GM23338 (cell line): ENCODE data around the gene KRT31. TPM values are rescaled to one million over a fixed set of nuclear protein-coding genes. Genes with fewer than 3 reads are reported as not detected.
"Not testable (repeated sequence)": the region's sequence is repeated elsewhere in the genome, so short reads cannot be mapped to it uniquely, and the experiment has no call there.

Experiments
- ATAC-seq: fragments of 200-7000 bp; cut with Tn5 transposase; 3 replicates; pipeline ENCODE4 v1.9.1; 2020
- DNase-seq: peaks from one replicate; pipeline ENCODE4 v3.0.0-alpha.2; 2015; ENCODE audit warnings: low spot score
- H2AFZ ChIP-seq: fragments of 200-600 bp; sonication (generic); 2 replicates; pipeline ENCODE4 v1.8.0; 2016; ENCODE audit warnings: antibody characterized with exemption, mild to moderate bottlenecking, moderate library complexity
- H3F3A ChIP-seq: fragments of 200-600 bp; sonication (generic); replicated peaks from 2 replicates; pipeline ENCODE4 v1.8.0; 2017; ENCODE audit warnings: antibody characterized with exemption, mixed run types, low read depth
- H3K27ac ChIP-seq: fragments of 200-600 bp; sonication (generic); 2 replicates; pipeline ENCODE4 v1.6.1; 2016; ENCODE audit warnings: low read depth
- H3K27me3 ChIP-seq: fragments of 200-600 bp; sonication (generic); 2 replicates; pipeline ENCODE4 v1.8.0; 2016; ENCODE audit warnings: mild to moderate bottlenecking, mixed run types, moderate library complexity; ENCODE audit not compliant: insufficient read depth
- H3K36me3 ChIP-seq: fragments of 200-600 bp; sonication (generic); 2 replicates; pipeline ENCODE4 v1.8.0; 2016; ENCODE audit warnings: mild to moderate bottlenecking; ENCODE audit not compliant: insufficient read depth
- H3K4me1 ChIP-seq: fragments of 200-600 bp; sonication (generic); 2 replicates; pipeline ENCODE4 v1.8.0; 2016; ENCODE audit warnings: mild to moderate bottlenecking, moderate library complexity; ENCODE audit not compliant: insufficient read depth
- H3K4me2 ChIP-seq: fragments of 200-600 bp; sonication (generic); 2 replicates; pipeline ENCODE4 v1.7.1; 2017; ENCODE audit warnings: mixed run types
- H3K4me3 ChIP-seq: fragments of 200-600 bp; sonication (generic); 2 replicates; pipeline ENCODE4 v1.6.1; 2016; ENCODE audit warnings: mixed run types
- H3K79me2 ChIP-seq: fragments of 200-600 bp; sonication (generic); replicated peaks from 2 replicates; pipeline ENCODE4 v1.8.0; 2017; ENCODE audit warnings: mild to moderate bottlenecking; ENCODE audit not compliant: insufficient read depth
- H3K9me2 ChIP-seq: fragments of 200-600 bp; sonication (generic); 2 replicates; pipeline ENCODE4 v1.8.0; 2017; ENCODE audit not compliant: insufficient read depth
- H4K20me1 ChIP-seq: fragments of 200-600 bp; sonication (generic); replicated peaks from 2 replicates; pipeline ENCODE4 v1.8.0; 2017; ENCODE audit warnings: mild to moderate bottlenecking; ENCODE audit not compliant: insufficient read depth
- H3K27ac Mint-ChIP-seq: 2 replicates; pipeline ENCODE4 v1.8.0; 2020; ENCODE audit warnings: inconsistent platforms, mild to moderate bottlenecking, moderate library complexity, mixed read lengths
- H3K27me3 Mint-ChIP-seq: 3 replicates; pipeline ENCODE4 v1.8.0; 2022; ENCODE audit warnings: low read depth, mild to moderate bottlenecking, moderate library complexity, mixed read lengths, inconsistent platforms; ENCODE audit not compliant: insufficient read depth, poor library complexity
- H3K36me3 Mint-ChIP-seq: 3 replicates; pipeline ENCODE4 v1.8.0; 2021; ENCODE audit warnings: low read depth, mild to moderate bottlenecking, inconsistent platforms, moderate library complexity, mixed read lengths
- H3K4me1 Mint-ChIP-seq: 3 replicates; pipeline ENCODE4 v1.8.0; 2020; ENCODE audit warnings: mild to moderate bottlenecking, inconsistent platforms, mixed read lengths
- H3K4me3 Mint-ChIP-seq: 3 replicates; pipeline ENCODE4 v1.8.0; 2021; ENCODE audit warnings: moderate library complexity, mild to moderate bottlenecking, inconsistent platforms, mixed read lengths
- H3K9me3 Mint-ChIP-seq: 3 replicates; pipeline ENCODE4 v1.8.0; 2020; ENCODE audit warnings: moderate library complexity, mild to moderate bottlenecking, inconsistent platforms, mixed read lengths
- CREB1 ChIP-seq: fragments of 250-450 bp; sonication (Bioruptor Pico); IDR thresholded peaks from 2 replicates; pipeline ENCODE4 v1.5.0; 2020; ENCODE audit warnings: low read depth, mild to moderate bottlenecking, moderate library complexity
- EZH2 ChIP-seq: fragments of 200-600 bp; sonication (generic); IDR thresholded peaks from one replicate; pipeline ENCODE4 v1.8.0; 2017; ENCODE audit warnings: antibody characterized with exemption, mild to moderate bottlenecking, low read depth; ENCODE audit not compliant: unreplicated experiment
- EZH2phosphoT487 ChIP-seq: fragments of 200-600 bp; sonication (generic); IDR thresholded peaks from one replicate; pipeline ENCODE4 v1.8.1; 2018; ENCODE audit warnings: antibody characterized with exemption; ENCODE audit not compliant: unreplicated experiment
- JUNB ChIP-seq: IDR thresholded peaks from one replicate; pipeline ENCODE4 v1.6.1; 2016; ENCODE audit warnings: antibody characterized with exemption; ENCODE audit not compliant: unreplicated experiment
- NANOG ChIP-seq: IDR thresholded peaks from 2 replicates; pipeline ENCODE4 v1.6.1; 2016; ENCODE audit warnings: antibody characterized with exemption, borderline replicate concordance
- POLR2AphosphoS5 ChIP-seq: IDR thresholded peaks from 2 replicates; pipeline ENCODE4 v1.6.1; 2016; ENCODE audit warnings: antibody characterized with exemption, low read depth
- REST ChIP-seq: IDR thresholded peaks from one replicate; pipeline ENCODE4 v1.6.1; 2018; ENCODE audit warnings: antibody characterized with exemption; ENCODE audit not compliant: unreplicated experiment
- STAT1 ChIP-seq: IDR thresholded peaks from one replicate; pipeline ENCODE4 v1.6.1; 2016; ENCODE audit warnings: antibody characterized with exemption; ENCODE audit not compliant: unreplicated experiment
- ZNF114 ChIP-seq: fragments of 250-450 bp; sonication (Bioruptor Pico); IDR thresholded peaks from 2 replicates; pipeline ENCODE4 v1.5.0; 2020; ENCODE audit warnings: mild to moderate bottlenecking, moderate library complexity
- ZNF331 ChIP-seq: fragments of 250-450 bp; sonication (Bioruptor Pico); IDR thresholded peaks from 2 replicates; pipeline ENCODE4 v1.5.0; 2020; ENCODE audit warnings: low read depth, mild to moderate bottlenecking, moderate library complexity
- ZNF462 ChIP-seq: fragments of 250-450 bp; sonication (Bioruptor Pico); IDR thresholded peaks from 2 replicates; pipeline ENCODE4 v1.5.0; 2020; ENCODE audit warnings: mild to moderate bottlenecking, moderate library complexity
- polyA plus RNA-seq: library from polyadenylated mRNA; unstranded; fragments of >200 nt; fragmentation: Nextera tagmentation; extraction: Ambion mirVana; gene quantifications from 2 replicates; pipeline ENCODE4 v1.2.1, GENCODE V29; 2016
- total RNA-seq: library from RNA; depleted of rRNA; stranded (reverse); fragments of >200 nt; shearing (Covaris generic); gene quantifications from 2 replicates; pipeline ENCODE4 v1.2.3, GENCODE V29; 2014
- TF ChIP-seq, protein P1 (sequence below): IDR thresholded peaks from 2 replicates; pipeline ENCODE4 v1.6.1; 2016; ENCODE audit warnings: antibody characterized with exemption

Gene KRT31
- total and polyA plus RNA-seq, 2 experiments from 2014 or later: not detected

DNA sequence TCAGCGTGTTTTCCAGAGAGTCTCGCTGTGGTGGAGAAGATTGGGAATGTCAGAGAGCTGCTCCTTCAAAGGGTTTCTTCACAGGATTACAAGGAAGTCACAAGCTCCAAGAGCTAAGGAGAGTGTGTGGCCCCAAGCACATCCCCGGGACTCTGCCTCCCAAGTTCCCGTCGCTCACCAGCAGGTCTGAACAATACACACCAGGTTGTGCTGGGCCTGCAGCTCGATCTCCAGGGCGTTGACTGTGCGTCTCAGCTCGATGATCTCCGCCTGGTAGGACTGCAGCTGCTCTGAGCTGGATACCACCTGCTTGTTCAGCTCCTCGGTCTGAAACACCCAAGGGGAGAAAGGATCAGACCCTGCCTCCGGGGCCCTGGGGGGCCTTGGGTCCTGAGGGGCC lies 2.4 kb downstream of the KRT31 start:
- not testable (repeated sequence) for H3K9me2 ChIP-seq, H4K20me1 ChIP-seq, H3K27me3 Mint-ChIP-seq, H2AFZ ChIP-seq, H3K36me3 ChIP-seq, DNase-seq, H3K4me1 ChIP-seq, H3K36me3 Mint-ChIP-seq, H3K27ac Mint-ChIP-seq, H3K27ac ChIP-seq, H3K9me3 Mint-ChIP-seq, H3K4me1 Mint-ChIP-seq, H3K4me2 ChIP-seq, H3K79me2 ChIP-seq, H3K27me3 ChIP-seq, H3K4me3 ChIP-seq, H3K4me3 Mint-ChIP-seq, H3F3A ChIP-seq, ATAC-seq

- Mint-ChIP-seq H3K4me1 (no peaks in the 10 kb centered on the region), H3K36me3 (no peaks in the 10 kb centered on the region), H3K27me3 (no peaks in the 10 kb centered on the region), H3K4me3 (no peak overlapping the region), H3K27ac (no peak overlapping the region), H3K9me3 (no peaks in the 10 kb centered on the region)
- no peak for ATAC-seq
- Histone ChIP-seq H3K4me2 (no peak overlapping the region), H4K20me1 (no peaks in the 10 kb centered on the region), H3K27me3 (no peaks in the 10 kb centered on the region), H3K27ac (no peak overlapping the region), H3K79me2 (no peaks in the 10 kb centered on the region), H3K36me3 (no peaks in the 10 kb centered on the region), H3K4me3 (no peak overlapping the region), H3F3A (no peaks in the 10 kb centered on the region), H2AFZ (no peak overlapping the region), H3K4me1 (no peaks in the 10 kb centered on the region), H3K9me2 (peaks cover 2% of the 10 kb centered on the region; the same call in 1 of the 2 replicates)
- DNase-seq: no peak
- TF ChIP-seq ZNF114 (CRISPR knock-in tag): no peak
- TF ChIP-seq ZNF331: no peak
- TF ChIP-seq, protein P1, sequence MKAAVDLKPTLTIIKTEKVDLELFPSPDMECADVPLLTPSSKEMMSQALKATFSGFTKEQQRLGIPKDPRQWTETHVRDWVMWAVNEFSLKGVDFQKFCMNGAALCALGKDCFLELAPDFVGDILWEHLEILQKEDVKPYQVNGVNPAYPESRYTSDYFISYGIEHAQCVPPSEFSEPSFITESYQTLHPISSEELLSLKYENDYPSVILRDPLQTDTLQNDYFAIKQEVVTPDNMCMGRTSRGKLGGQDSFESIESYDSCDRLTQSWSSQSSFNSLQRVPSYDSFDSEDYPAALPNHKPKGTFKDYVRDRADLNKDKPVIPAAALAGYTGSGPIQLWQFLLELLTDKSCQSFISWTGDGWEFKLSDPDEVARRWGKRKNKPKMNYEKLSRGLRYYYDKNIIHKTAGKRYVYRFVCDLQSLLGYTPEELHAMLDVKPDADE: no peak
- no peak for TF ChIP-seq EZH2phosphoT487
- no peak for TF ChIP-seq POLR2AphosphoS5
- TF ChIP-seq EZH2: no peak
- TF ChIP-seq STAT1: no peak
- no peak for TF ChIP-seq ZNF462 (CRISPR knock-in tag)
- no peak for TF ChIP-seq JUNB
- TF ChIP-seq REST: no peak
- TF ChIP-seq CREB1 (CRISPR knock-in tag): no peak
- TF ChIP-seq NANOG: no peak
These were observed 3.0 kb downstream of the KRT31 start for GRCh38 chr17:41394254-41394996.
